ENCODE data around the gene BLCAP. TPM values are rescaled to one million over a fixed set of nuclear protein-coding genes. Genes with fewer than 3 reads are reported as not detected.
"Not testable (repeated sequence)": the region's sequence is repeated elsewhere in the genome, so short reads cannot be mapped to it uniquely, and the experiment has no call there.

BLCAP gene
- total RNA-seq, 1 donor from 2014 or later, result 44.2 TPM

DNA sequence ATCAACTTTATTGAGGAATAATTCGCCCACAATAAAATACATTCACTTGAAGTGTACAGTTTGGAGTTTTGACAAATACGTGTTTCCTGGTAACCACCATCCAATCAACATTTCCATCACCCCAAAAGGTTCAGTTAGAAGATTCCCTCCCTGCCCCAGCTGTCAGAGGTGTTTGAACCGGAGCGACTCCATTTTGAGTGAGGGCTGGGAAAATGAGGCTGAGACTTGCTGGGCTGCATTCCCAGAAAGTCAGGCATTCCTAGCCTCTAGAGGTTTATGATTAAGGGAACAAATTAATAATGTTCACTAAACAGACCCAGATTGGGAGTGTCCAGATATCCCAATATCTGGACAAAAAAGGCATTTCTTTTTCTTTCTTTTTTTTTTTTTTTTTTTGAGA, 33.0 kb upstream of the BLCAP start:
- TF ChIP-seq, protein P1, sequence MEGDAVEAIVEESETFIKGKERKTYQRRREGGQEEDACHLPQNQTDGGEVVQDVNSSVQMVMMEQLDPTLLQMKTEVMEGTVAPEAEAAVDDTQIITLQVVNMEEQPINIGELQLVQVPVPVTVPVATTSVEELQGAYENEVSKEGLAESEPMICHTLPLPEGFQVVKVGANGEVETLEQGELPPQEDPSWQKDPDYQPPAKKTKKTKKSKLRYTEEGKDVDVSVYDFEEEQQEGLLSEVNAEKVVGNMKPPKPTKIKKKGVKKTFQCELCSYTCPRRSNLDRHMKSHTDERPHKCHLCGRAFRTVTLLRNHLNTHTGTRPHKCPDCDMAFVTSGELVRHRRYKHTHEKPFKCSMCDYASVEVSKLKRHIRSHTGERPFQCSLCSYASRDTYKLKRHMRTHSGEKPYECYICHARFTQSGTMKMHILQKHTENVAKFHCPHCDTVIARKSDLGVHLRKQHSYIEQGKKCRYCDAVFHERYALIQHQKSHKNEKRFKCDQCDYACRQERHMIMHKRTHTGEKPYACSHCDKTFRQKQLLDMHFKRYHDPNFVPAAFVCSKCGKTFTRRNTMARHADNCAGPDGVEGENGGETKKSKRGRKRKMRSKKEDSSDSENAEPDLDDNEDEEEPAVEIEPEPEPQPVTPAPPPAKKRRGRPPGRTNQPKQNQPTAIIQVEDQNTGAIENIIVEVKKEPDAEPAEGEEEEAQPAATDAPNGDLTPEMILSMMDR (conservative IDR thresholded peaks at IDR 0.05), result no peak

DNA sequence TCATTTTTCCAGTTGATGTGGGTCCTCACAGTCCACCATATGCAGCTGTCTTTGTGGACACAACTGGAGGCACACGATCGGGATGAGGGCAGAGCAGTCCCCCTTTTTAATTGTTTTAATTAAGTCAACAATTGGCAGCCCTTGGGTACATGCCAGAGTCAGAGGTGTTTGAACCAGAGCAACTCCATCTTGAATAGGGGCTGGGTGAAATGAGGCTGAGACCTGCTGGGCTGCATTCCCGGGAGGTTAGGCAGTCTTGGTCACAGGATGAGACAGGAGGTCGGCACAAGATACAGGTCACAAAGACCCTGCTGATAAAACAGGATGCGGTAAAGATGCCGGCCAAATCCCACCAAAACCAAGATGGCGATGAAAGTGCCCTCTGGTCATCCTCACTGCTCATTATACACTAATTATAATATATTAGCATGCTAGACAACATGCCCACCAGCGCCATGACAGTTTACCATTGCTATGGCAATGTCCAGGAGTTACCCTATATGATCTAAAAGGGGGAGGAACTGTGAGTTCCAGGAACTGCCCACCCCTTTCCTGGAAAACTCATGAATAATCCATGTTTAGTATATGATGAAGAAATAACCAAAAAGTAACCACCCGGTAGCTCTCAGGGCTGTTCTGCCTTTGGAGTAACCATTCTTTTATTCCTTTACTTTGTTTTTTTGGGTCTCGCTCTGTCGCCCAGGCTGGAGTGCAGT, 31.8 kb upstream of the BLCAP start:
- no peak for DNase-seq (ENCODE audit: low read depth, low spot score)
- Mint-ChIP-seq H3K9me3 (no peaks in the 10 kb centered on the region), H3K27ac (ENCODE audit: unreplicated experiment) (no peak overlapping the region), H3K4me3 (no peak overlapping the region), H3K36me3 (ENCODE audit: low read depth) (no peaks in the 10 kb centered on the region), H3K27me3 (ENCODE audit: low read depth) (peaks cover 8% of the 10 kb centered on the region), H3K4me1 (no peaks in the 10 kb centered on the region)
- TF ChIP-seq, protein P1 (conservative IDR thresholded peaks at IDR 0.05), result no peak

More for the DNA sequence above, 33.0 kb upstream of the BLCAP start:
- no peak for DNase-seq (ENCODE audit: low read depth, low spot score)
- no peaks in the 10 kb centered on the region for H3K9me3 Mint-ChIP-seq
- H3K4me3 Mint-ChIP-seq, result no peak overlapping the region
- peaks cover 7% of the 10 kb centered on the region for H3K4me1 Mint-ChIP-seq
- peaks cover 15% of the 10 kb centered on the region for H3K27me3 Mint-ChIP-seq (ENCODE audit: low read depth)
- no peak overlapping the region for H3K27ac Mint-ChIP-seq (ENCODE audit: unreplicated experiment)
- no peaks in the 10 kb centered on the region for H3K36me3 Mint-ChIP-seq (ENCODE audit: low read depth)

DNA sequence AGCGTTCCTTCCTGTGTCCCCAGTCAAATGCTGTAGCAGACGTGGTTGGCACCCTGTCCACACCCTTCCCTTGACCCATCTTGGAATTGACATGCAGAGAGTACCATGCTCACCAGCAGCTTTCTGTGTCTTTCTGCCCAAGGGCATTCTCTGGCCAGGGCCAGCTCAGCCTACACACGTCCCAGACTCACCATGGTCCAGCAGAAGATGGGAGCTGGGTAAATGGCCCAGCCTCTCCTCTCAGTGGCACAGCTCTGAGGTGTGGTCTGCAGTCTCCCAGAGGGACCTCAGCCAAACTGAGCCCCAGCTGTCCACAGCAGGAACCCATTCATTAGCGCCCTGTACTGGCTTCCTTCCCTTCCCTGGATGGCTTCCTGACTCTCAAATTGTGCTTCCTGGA, 31.1 kb upstream of the BLCAP start:
- DNase-seq (ENCODE audit: low read depth, low spot score), result no peak
- TF ChIP-seq, protein P1 (conservative IDR thresholded peaks at IDR 0.05), result no peak
- peaks cover 8% of the 10 kb centered on the region for H3K27me3 Mint-ChIP-seq (ENCODE audit: low read depth)
- no peaks in the 10 kb centered on the region for H3K4me1 Mint-ChIP-seq
- no peak overlapping the region for H3K4me3 Mint-ChIP-seq
- H3K36me3 Mint-ChIP-seq (ENCODE audit: low read depth), result no peaks in the 10 kb centered on the region
- no peak overlapping the region for H3K27ac Mint-ChIP-seq (ENCODE audit: unreplicated experiment)
- no peaks in the 10 kb centered on the region for H3K9me3 Mint-ChIP-seq

DNA sequence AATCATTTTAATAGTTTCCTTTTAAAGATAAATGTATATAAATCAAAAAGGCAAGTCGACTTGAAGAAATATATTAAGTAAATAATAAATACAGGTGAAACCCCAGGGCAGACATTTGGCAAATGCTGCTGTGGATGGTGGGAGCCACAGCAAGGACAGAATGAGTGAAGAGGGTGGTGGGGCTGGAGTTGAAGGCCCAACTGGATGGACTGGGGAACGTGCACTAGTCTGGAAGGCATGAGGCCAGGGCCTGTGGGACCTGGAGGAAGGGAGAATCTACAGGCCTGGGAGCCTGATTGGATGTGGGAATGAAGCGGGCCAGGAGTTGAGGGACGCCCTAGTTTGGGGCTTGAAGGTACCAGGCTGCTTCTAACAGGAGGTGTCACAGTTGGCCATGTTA, 30.6 kb upstream of the BLCAP start:
- peaks cover 8% of the 10 kb centered on the region for H3K27me3 Mint-ChIP-seq (ENCODE audit: low read depth)
- H3K4me1 Mint-ChIP-seq, result no peaks in the 10 kb centered on the region
- TF ChIP-seq, protein P1 (conservative IDR thresholded peaks at IDR 0.05), result no peak
- no peak overlapping the region for H3K27ac Mint-ChIP-seq (ENCODE audit: unreplicated experiment)
- H3K4me3 Mint-ChIP-seq, result no peak overlapping the region
- no peaks in the 10 kb centered on the region for H3K36me3 Mint-ChIP-seq (ENCODE audit: low read depth)
- DNase-seq (ENCODE audit: low read depth, low spot score), result no peak
- H3K9me3 Mint-ChIP-seq, result no peaks in the 10 kb centered on the region

DNA sequence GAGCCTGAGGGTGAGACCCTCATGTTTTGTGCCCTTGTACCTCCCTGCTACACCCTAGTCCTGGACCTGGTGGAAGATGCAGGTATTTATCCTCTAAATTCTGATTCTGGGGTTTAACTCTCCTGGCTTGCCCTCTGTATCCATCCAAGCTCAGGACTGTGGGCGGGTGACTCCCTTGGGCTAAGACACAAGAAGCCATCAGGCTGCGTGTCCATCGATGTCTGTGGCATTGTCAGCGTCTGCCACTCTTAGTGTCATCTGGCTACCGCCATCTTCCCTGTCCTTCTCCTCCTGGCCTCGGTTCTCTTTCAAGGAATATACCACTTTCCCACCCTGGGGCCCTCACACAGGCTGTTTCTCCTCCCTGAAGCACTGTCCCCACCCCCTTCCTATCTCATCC, 28.9 kb upstream of the BLCAP start:
- Mint-ChIP-seq H3K4me1 (no peaks in the 10 kb centered on the region), H3K36me3 (ENCODE audit: low read depth) (no peaks in the 10 kb centered on the region), H3K27ac (ENCODE audit: unreplicated experiment) (no peak overlapping the region), H3K27me3 (ENCODE audit: low read depth) (peaks cover 4% of the 10 kb centered on the region), H3K4me3 (no peak overlapping the region), H3K9me3 (no peaks in the 10 kb centered on the region)
- DNase-seq (ENCODE audit: low read depth, low spot score), result no peak
- TF ChIP-seq, protein P1 (conservative IDR thresholded peaks at IDR 0.05), result no peak

DNA sequence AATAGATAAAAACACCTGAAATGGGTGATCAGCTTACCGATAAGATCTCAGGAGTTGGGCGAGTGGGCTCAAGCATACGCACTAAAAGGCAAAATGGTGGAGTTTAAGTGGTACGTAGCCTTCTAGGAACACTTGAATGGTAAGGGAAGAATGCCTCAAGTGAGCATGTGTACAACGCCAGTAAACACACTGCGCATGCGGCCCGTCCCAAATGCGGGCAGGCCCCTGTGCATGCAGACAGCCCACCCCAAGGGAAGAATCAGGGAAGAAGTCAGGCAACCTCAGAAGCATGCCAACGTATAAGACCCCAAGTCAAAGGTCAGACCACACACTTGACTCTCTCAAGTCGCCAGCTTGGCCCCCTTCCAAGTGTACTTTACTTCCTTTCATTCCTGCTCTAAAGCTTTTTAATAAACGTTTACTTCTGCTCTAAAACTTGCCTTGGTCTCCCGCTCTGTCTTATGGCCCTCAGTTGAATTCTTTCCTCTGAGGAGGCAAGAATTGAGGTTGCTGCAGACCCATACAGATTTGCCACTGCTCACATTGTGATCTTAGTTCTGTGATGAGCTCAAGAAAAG, 27.1 kb upstream of the BLCAP start:
- not testable (repeated sequence) for H3K27me3 Mint-ChIP-seq (ENCODE audit: low read depth); H3K9me3 Mint-ChIP-seq; H3K27ac Mint-ChIP-seq (ENCODE audit: unreplicated experiment); H3K4me1 Mint-ChIP-seq; H3K36me3 Mint-ChIP-seq (ENCODE audit: low read depth); DNase-seq (ENCODE audit: low read depth, low spot score); H3K4me3 Mint-ChIP-seq
